ENCODE data around the gene RBM20. TPM values are rescaled to one million over a fixed set of nuclear protein-coding genes. Genes with fewer than 3 reads are reported as not detected.
"Not testable (repeated sequence)": the region's sequence is repeated elsewhere in the genome, so short reads cannot be mapped to it uniquely, and the experiment has no call there.

RBM20 gene
- total RNA-seq, 1 experiment from 2014 or later = not detected

DNA sequence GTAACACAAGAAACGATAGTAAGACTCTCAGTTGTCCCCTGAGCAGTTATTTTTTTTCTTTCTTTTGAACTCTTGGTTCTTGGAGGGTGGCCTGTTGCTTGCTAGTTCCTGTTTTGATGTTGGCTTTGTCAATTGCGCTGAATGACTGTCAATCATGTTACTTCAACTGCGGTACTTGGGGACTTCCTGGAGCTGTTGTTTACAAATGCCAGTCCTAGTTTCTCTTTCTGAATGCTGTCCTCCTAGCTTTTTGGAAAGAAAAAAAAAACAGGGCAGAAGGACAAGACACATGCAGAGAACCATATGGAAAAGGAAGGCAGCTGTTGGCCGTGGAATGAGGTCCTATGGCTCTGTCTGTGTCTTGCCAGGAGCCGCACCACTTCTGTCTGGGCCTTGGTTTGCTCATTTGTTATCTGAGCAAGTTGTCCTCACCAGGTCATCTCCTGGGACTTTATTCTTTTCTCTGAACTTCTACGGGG is 220.6 kb downstream of the RBM20 start:
- H3K4me3 Mint-ChIP-seq (ENCODE audit: low read depth, unreplicated experiment) = no peak overlapping the region
- CTCF ChIA-PET = no interaction called here
- no peaks in the 10 kb centered on the region for H3K9me3 Mint-ChIP-seq (ENCODE audit: low read depth, unreplicated experiment)
- no TSS peak for BruUV-seq (replicated peaks)
- no peak for DNase-seq
- H3K4me1 Mint-ChIP-seq (ENCODE audit: low read depth, unreplicated experiment) = peaks cover 16% of the 10 kb centered on the region
- H3K36me3 Mint-ChIP-seq (ENCODE audit: insufficient read depth, unreplicated experiment) = no peaks in the 10 kb centered on the region
- H3K27me3 Mint-ChIP-seq (ENCODE audit: unreplicated experiment) = no peaks in the 10 kb centered on the region
- TF ChIP-seq, protein P1, sequence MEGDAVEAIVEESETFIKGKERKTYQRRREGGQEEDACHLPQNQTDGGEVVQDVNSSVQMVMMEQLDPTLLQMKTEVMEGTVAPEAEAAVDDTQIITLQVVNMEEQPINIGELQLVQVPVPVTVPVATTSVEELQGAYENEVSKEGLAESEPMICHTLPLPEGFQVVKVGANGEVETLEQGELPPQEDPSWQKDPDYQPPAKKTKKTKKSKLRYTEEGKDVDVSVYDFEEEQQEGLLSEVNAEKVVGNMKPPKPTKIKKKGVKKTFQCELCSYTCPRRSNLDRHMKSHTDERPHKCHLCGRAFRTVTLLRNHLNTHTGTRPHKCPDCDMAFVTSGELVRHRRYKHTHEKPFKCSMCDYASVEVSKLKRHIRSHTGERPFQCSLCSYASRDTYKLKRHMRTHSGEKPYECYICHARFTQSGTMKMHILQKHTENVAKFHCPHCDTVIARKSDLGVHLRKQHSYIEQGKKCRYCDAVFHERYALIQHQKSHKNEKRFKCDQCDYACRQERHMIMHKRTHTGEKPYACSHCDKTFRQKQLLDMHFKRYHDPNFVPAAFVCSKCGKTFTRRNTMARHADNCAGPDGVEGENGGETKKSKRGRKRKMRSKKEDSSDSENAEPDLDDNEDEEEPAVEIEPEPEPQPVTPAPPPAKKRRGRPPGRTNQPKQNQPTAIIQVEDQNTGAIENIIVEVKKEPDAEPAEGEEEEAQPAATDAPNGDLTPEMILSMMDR (IDR thresholded peaks at IDR 0.05; ENCODE audit: unreplicated experiment) = no peak
- intact Hi-C loops (cut with micrococcal nuclease; ENCODE audit: unreplicated experiment) = no loop called here
- no peak overlapping the region for H3K27ac Mint-ChIP-seq (ENCODE audit: unreplicated experiment)

DNA sequence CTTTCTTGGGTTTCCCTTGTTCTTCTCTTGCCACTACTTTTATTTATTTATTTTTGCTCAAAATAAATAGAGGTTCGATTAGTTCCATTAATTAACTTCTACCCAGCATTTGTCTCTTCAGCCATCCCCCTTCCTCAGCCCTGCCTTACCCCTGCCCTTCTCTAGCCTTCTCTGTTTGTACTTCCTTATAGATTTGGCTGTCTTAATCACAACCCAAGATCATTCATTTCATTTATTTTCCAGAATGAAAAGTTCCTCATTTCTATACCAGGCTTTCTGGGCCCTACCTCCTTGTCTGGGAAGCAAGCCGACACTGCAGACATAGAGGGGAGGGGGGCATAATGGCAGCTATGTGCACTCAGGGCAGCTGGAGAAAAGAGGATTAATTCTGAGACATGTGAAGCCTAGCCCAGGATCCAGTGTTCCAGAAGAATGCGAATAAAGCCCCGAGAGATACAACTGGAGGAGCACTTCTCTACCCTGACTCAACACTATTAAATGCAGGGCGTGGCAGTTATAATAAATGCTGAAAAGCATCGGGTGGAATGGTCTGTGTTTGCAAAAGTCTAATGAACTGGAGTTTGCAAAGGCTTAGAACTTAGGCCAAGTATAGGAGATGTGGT is 221.2 kb downstream of the RBM20 start:
- peaks cover 21% of the 10 kb centered on the region for H3K4me1 Mint-ChIP-seq (ENCODE audit: low read depth, unreplicated experiment)
- CTCF ChIA-PET = no interaction called here
- TF ChIP-seq, protein P1 (IDR thresholded peaks at IDR 0.05; ENCODE audit: unreplicated experiment) = no peak
- intact Hi-C loops (cut with micrococcal nuclease; ENCODE audit: unreplicated experiment) = no loop called here
- BruUV-seq (replicated peaks) = no TSS peak
- H3K27me3 Mint-ChIP-seq (ENCODE audit: unreplicated experiment) = no peaks in the 10 kb centered on the region
- DNase-seq = no peak
- no peaks in the 10 kb centered on the region for H3K9me3 Mint-ChIP-seq (ENCODE audit: low read depth, unreplicated experiment)
- H3K27ac Mint-ChIP-seq (ENCODE audit: unreplicated experiment) = no peak overlapping the region
- H3K36me3 Mint-ChIP-seq (ENCODE audit: insufficient read depth, unreplicated experiment) = no peaks in the 10 kb centered on the region
- H3K4me3 Mint-ChIP-seq (ENCODE audit: low read depth, unreplicated experiment) = no peak overlapping the region

DNA sequence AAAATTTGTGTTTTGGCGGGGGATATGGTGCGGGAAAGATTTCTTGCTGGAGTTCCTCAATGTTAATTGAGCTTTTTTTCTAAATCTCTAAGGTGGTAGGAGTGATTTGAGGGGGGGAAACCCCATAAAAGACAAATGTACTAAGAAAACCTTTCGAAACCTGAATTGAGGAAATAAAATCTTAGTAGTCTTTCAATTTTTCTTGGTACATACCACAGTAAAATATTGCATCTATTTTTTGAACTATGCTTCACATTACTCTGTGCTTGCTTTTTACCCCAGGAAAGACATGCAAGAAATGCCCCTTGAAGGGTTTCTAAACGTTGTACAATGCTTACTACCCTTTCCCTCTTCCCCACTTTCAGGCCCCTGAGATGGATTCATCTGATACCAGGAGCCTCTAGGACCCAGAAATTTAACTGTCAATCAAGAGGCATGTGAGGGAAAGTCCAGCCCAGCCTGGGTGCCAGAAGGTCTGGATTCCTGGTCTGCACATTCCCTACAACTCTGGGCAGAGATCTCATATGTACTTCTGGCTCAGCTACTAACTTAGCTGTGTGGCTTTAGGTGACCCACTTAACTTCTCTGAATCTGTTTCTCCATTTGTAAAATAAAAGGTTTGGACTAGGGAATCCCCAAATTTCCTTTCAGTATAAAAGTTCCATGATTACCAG is 221.8 kb downstream of the RBM20 start:
- intact Hi-C loops (cut with micrococcal nuclease; ENCODE audit: unreplicated experiment) = no loop called here
- Mint-ChIP-seq H3K9me3 (ENCODE audit: low read depth, unreplicated experiment) (no peaks in the 10 kb centered on the region), H3K27ac (ENCODE audit: unreplicated experiment) (no peak overlapping the region)

DNA sequence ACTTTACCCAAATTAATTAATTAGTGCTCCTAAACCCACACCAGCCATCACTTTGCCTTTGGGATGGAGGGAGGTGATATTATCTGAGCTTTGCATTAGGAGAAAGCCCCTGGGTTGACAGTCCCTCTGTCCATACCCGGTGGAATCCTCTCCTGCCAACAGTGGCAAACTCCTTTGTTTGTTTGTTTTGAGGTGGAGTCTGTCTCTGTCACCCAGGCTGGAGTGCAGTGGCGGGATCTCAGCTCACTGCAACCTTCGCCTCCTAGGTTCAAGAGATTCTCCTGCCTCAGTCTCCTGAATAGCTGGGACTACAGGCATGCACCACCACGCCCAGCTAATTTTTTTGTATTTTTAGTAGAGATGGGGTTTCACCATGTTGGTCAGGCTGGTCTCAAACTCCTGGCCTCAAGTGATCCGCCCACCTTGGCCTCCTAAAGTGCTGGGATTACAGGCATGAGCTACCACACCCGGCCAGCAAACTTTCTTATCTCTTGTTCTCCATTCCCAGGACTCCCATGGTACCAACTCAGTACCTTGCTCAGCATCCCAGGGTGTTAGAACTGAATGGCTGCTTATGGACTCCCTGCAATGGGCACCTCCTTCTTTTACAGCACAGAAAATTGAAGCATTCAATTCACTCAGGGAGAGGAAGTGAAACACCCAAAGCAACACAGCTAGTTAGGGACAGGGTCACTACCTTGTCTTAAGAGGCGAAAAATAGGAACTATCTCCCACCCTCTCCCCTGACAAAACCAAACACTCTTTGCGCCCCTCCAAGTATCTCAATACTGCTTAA is 223.1 kb downstream of the RBM20 start:
- Mint-ChIP-seq H3K36me3 (ENCODE audit: insufficient read depth, unreplicated experiment) (peaks cover 13% of the 10 kb centered on the region), H3K4me1 (ENCODE audit: low read depth, unreplicated experiment) (peaks cover 35% of the 10 kb centered on the region)
- H3K27me3 Mint-ChIP-seq (ENCODE audit: unreplicated experiment); CTCF ChIA-PET; BruUV-seq (replicated peaks); H3K4me3 Mint-ChIP-seq (ENCODE audit: low read depth, unreplicated experiment); intact Hi-C loops (cut with micrococcal nuclease; ENCODE audit: unreplicated experiment); H3K27ac Mint-ChIP-seq (ENCODE audit: unreplicated experiment); H3K9me3 Mint-ChIP-seq (ENCODE audit: low read depth, unreplicated experiment); DNase-seq: not testable (repeated sequence)

More for the DNA sequence above, 221.8 kb downstream of the RBM20 start:
- Mint-ChIP-seq H3K4me3 (ENCODE audit: low read depth, unreplicated experiment) (no peak overlapping the region), H3K27me3 (ENCODE audit: unreplicated experiment) (no peaks in the 10 kb centered on the region), H3K36me3 (ENCODE audit: insufficient read depth, unreplicated experiment) (no peaks in the 10 kb centered on the region), H3K4me1 (ENCODE audit: low read depth, unreplicated experiment) (peaks cover 27% of the 10 kb centered on the region)
- no peak for DNase-seq
- CTCF ChIA-PET = no interaction called here
- BruUV-seq (replicated peaks) = no TSS peak
- TF ChIP-seq, protein P1 (IDR thresholded peaks at IDR 0.05; ENCODE audit: unreplicated experiment) = no peak

Data from Calu3 (cell line).